Mesendoderm (in vitro differentiated cells): ENCODE data around the gene INPP4A.
A peak's percentile ranks its signal among the peaks of the same experiment; 100 is the strongest.

Experiments used
- DNase-seq: peaks from one replicate; pipeline ENCODE4 v3.0.0; 2013
- H2AK5ac ChIP-seq: 2 replicates; pipeline ENCODE4 v1.6.1; 2013; ENCODE audit warnings: low read length, inconsistent platforms
- H2BK120ac ChIP-seq: 2 replicates; pipeline ENCODE4 v1.6.1; 2013; ENCODE audit warnings: low read depth, mild to moderate bottlenecking, low read length, moderate library complexity, mixed read lengths
- H2BK15ac ChIP-seq: replicated peaks from 2 replicates; pipeline ENCODE4 v1.6.1; 2013; ENCODE audit warnings: low read depth, mild to moderate bottlenecking, moderate library complexity
- H2BK5ac ChIP-seq: 2 replicates; pipeline ENCODE4 v1.6.1; 2013; ENCODE audit warnings: low read length, inconsistent platforms
- H3K18ac ChIP-seq: 2 replicates; pipeline ENCODE4 v1.6.1; 2013; ENCODE audit warnings: mild to moderate bottlenecking, low read length, mixed read lengths
- H3K23ac ChIP-seq: one replicate; pipeline ENCODE4 v1.6.1; 2013; ENCODE audit warnings: low read length
- H3K27ac ChIP-seq: 2 replicates; pipeline ENCODE4 v1.5.1; 2013; ENCODE audit warnings: low read depth, mild to moderate bottlenecking, inconsistent platforms, low read length, moderate library complexity
- H3K27me3 ChIP-seq: 2 replicates; pipeline ENCODE4 v1.6.1; 2013; ENCODE audit warnings: low read length, control low read depth, mild to moderate bottlenecking, inconsistent platforms; ENCODE audit not compliant: insufficient read depth, poor library complexity
- H3K36me3 ChIP-seq: 2 replicates; pipeline ENCODE4 v1.6.1; 2013; ENCODE audit warnings: low read length, inconsistent platforms; ENCODE audit not compliant: control insufficient read depth, insufficient read depth
- H3K4ac ChIP-seq: one replicate; pipeline ENCODE4 v1.6.1; 2013; ENCODE audit warnings: low read depth, mild to moderate bottlenecking, low read length, moderate library complexity
- H3K4me1 ChIP-seq: 2 replicates; pipeline ENCODE4 v1.6.1; 2013; ENCODE audit warnings: low read depth, low read length, inconsistent platforms; ENCODE audit not compliant: control insufficient read depth
- H3K4me2 ChIP-seq: 2 replicates; pipeline ENCODE4 v1.6.1; 2013; ENCODE audit warnings: low read length
- H3K4me3 ChIP-seq: 2 replicates; pipeline ENCODE4 v1.5.1; 2013; ENCODE audit warnings: mild to moderate bottlenecking, low read length
- H3K56ac ChIP-seq: one replicate; pipeline ENCODE4 v1.6.1; 2013; ENCODE audit warnings: low read length
- H3K79me1 ChIP-seq: 2 replicates; pipeline ENCODE4 v1.6.1; 2013; ENCODE audit warnings: low read length, inconsistent platforms
- H3K79me2 ChIP-seq: 2 replicates; pipeline ENCODE4 v1.6.1; 2013; ENCODE audit warnings: mild to moderate bottlenecking, low read length; ENCODE audit not compliant: control insufficient read depth, insufficient read depth
- H3K9ac ChIP-seq: 2 replicates; pipeline ENCODE4 v1.6.1; 2013; ENCODE audit warnings: low read length, inconsistent platforms
- H4K5ac ChIP-seq: one replicate; pipeline ENCODE4 v1.6.1; 2013; ENCODE audit warnings: low read length
- H4K8ac ChIP-seq: one replicate; pipeline ENCODE4 v1.6.1; 2013; ENCODE audit warnings: low read depth, mild to moderate bottlenecking, control low read depth, low read length, moderate library complexity
- WGBS: extraction: QIAGEN DNeasy Blood & Tissue Kit; methylation state at CpG from one replicate; pipeline ENCODE4 v1.1.7; 2013; ENCODE audit warnings: low lambda C conversion rate, missing lambda C conversion rate; ENCODE audit not compliant: insufficient coverage; ENCODE audit errors: extremely low coverage; 5-methylcytosine and 5-hydroxymethylcytosine counted together

Gene INPP4A

DNA sequence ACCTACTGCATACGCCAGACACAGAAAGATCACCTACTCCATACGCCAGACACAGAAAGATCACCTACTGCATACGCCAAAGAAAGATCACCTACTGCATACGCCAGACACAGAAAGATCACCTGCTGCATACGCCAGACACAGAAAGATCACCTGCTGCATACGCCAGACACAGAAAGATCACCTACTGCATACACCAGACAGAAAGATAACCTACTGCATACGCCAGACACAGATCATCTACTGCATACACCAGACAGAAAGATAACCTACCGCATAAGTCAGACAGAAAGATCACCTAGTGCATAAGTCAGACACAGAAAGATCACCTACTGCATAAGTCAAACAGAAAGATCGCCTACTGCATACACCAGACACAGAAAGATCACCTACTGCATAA lies 137.9 kb downstream of the INPP4A start:
- H3K56ac ChIP-seq: no peak overlapping the region
- no peak overlapping the region for H3K27ac ChIP-seq
- no peak overlapping the region for H3K9ac ChIP-seq
- no peak overlapping the region for H2BK120ac ChIP-seq
- no peak overlapping the region for H4K5ac ChIP-seq
- no peak overlapping the region for H3K23ac ChIP-seq
- no peak overlapping the region for H3K4me3 ChIP-seq
- no peak overlapping the region for H2AK5ac ChIP-seq
- H3K79me1 ChIP-seq: no peaks in the 10 kb centered on the region
- H2BK5ac ChIP-seq: no peak overlapping the region
- H3K79me2 ChIP-seq: no peaks in the 10 kb centered on the region
- no CpG with 5 or more reads among the region's 9 CpGs for WGBS
- H2BK15ac ChIP-seq: no peak overlapping the region
- H3K4me2 ChIP-seq: no peak overlapping the region
- H3K4me1 ChIP-seq: no peaks in the 10 kb centered on the region
- no peak for DNase-seq
- no peak overlapping the region for H3K4ac ChIP-seq
- H4K8ac ChIP-seq: no peak overlapping the region
- H3K27me3 ChIP-seq: no peaks in the 10 kb centered on the region
- peaks cover 5% of the 10 kb centered on the region for H3K36me3 ChIP-seq
- H3K18ac ChIP-seq: no peak overlapping the region

- H2AK5ac ChIP-seq: no peak overlapping the region
Measured at GRCh38 chr2:98583276-98583675, 138.6 kb downstream of the INPP4A start.

GRCh38 chr2:98583816-98584618 lies 139.4 kb downstream of the INPP4A start:
- Histone ChIP-seq H3K4ac (no peak overlapping the region), H3K79me2 (no peaks in the 10 kb centered on the region), H3K79me1 (no peaks in the 10 kb centered on the region), H3K4me2 (no peak overlapping the region), H3K36me3 (peaks cover 5% of the 10 kb centered on the region), H3K27me3 (no peaks in the 10 kb centered on the region), H3K23ac (no peak overlapping the region), H3K9ac (no peak overlapping the region), H4K8ac (no peak overlapping the region), H2BK15ac (no peak overlapping the region), H4K5ac (no peak overlapping the region), H3K27ac (no peak overlapping the region), H2BK120ac (no peak overlapping the region), H3K56ac (no peak overlapping the region), H3K4me3 (no peak overlapping the region), H2BK5ac (no peak overlapping the region), H3K4me1 (no peaks in the 10 kb centered on the region), H3K18ac (no peak overlapping the region), H2AK5ac (no peak overlapping the region)
- WGBS: no CpG with 5 or more reads among the region's 10 CpGs
- DNase-seq: no peak

More at GRCh38 chr2:98583276-98583675, 138.6 kb downstream of the INPP4A start:
- no peak overlapping the region for H3K23ac ChIP-seq
- H3K79me2 ChIP-seq: no peaks in the 10 kb centered on the region
- H3K4me1 ChIP-seq: no peaks in the 10 kb centered on the region
- H3K9ac ChIP-seq: no peak overlapping the region
- H3K4me2 ChIP-seq: no peak overlapping the region
- H3K36me3 ChIP-seq: peaks cover 5% of the 10 kb centered on the region
- no peak overlapping the region for H2BK5ac ChIP-seq
- no peak overlapping the region for H3K27ac ChIP-seq
- no peak overlapping the region for H2BK120ac ChIP-seq
- no peak overlapping the region for H3K18ac ChIP-seq
- no peak overlapping the region for H2BK15ac ChIP-seq
- WGBS: no CpG with 5 or more reads among the region's 7 CpGs
- no peak overlapping the region for H3K4me3 ChIP-seq
- H4K8ac ChIP-seq: no peak overlapping the region
- H4K5ac ChIP-seq: no peak overlapping the region
- H3K4ac ChIP-seq: no peak overlapping the region
- no peak overlapping the region for H3K56ac ChIP-seq
- H3K79me1 ChIP-seq: no peaks in the 10 kb centered on the region
- no peak for DNase-seq
- no peaks in the 10 kb centered on the region for H3K27me3 ChIP-seq

- Histone ChIP-seq H3K18ac (no peak overlapping the region), H4K5ac (no peak overlapping the region), H2BK5ac (no peak overlapping the region), H2BK120ac (no peak overlapping the region), H4K8ac (no peak overlapping the region), H2AK5ac (no peak overlapping the region), H3K4ac (no peak overlapping the region), H3K56ac (no peak overlapping the region), H3K4me2 (no peak overlapping the region), H3K9ac (no peak overlapping the region), H3K4me1 (no peaks in the 10 kb centered on the region), H3K23ac (no peak overlapping the region), H3K27ac (no peak overlapping the region), H3K79me1 (no peaks in the 10 kb centered on the region), H3K36me3 (peaks cover 6% of the 10 kb centered on the region), H3K27me3 (no peaks in the 10 kb centered on the region), H2BK15ac (no peak overlapping the region), H3K79me2 (no peaks in the 10 kb centered on the region), H3K4me3 (no peak overlapping the region)
- DNase-seq: no peak
- WGBS: no CpG with 5 or more reads among the region's 10 CpGs
Measured at GRCh38 chr2:98585386-98585785, 140.7 kb downstream of the INPP4A start.

GRCh38 chr2:98586551-98587140 lies 142.0 kb downstream of the INPP4A start:
- Histone ChIP-seq H3K27me3 (no peaks in the 10 kb centered on the region), H3K56ac (no peak overlapping the region), H2BK5ac (no peak overlapping the region), H3K4me1 (no peaks in the 10 kb centered on the region), H4K5ac (no peak overlapping the region), H3K4me3 (no peak overlapping the region), H3K9ac (no peak overlapping the region), H2BK120ac (no peak overlapping the region), H3K18ac (no peak overlapping the region), H3K79me1 (no peaks in the 10 kb centered on the region), H3K4ac (no peak overlapping the region), H3K4me2 (no peak overlapping the region), H3K23ac (no peak overlapping the region), H3K27ac (no peak overlapping the region), H3K79me2 (no peaks in the 10 kb centered on the region), H3K36me3 (peaks cover 6% of the 10 kb centered on the region), H2AK5ac (no peak overlapping the region), H2BK15ac (no peak overlapping the region), H4K8ac (no peak overlapping the region)
- peak; percentile 52 for DNase-seq
- no CpG with 5 or more reads among the region's 6 CpGs for WGBS
